NCI-H1930 (cell line): ENCODE measurements around the gene TMEM163.
A peak's percentile ranks its signal among the peaks of the same experiment; 100 is the strongest.
"Not testable (repeated sequence)": the region's sequence is repeated elsewhere in the genome, so short reads cannot be mapped to it uniquely, and the experiment has no call there.

Experiments used
- DNase-seq, 2 experiments: peaks; one replicate each; lab custom pipeline; 2025; lab: John Stamatoyannopoulos, UW

TMEM163 gene

GRCh38 chr2:134491022-134491421 is 227.8 kb downstream of the TMEM163 start:
- DNase-seq = no peak

GRCh38 chr2:134490559-134490958 is 228.2 kb downstream of the TMEM163 start:
- no peak for DNase-seq

GRCh38 chr2:134489732-134490384 is 228.9 kb downstream of the TMEM163 start:
- DNase-seq = no peak

GRCh38 chr2:134482766-134483340 is 235.9 kb downstream of the TMEM163 start:
- no peak for DNase-seq

GRCh38 chr2:134482131-134482723 is 236.6 kb downstream of the TMEM163 start:
- DNase-seq = no peak

- DNase-seq = no peak
Measured at GRCh38 chr2:134479696-134480330, 239.0 kb downstream of the TMEM163 start.

GRCh38 chr2:134476982-134477381 is 241.8 kb downstream of the TMEM163 start:
- not testable (repeated sequence) for DNase-seq

GRCh38 chr2:134470561-134471168 is 248.1 kb downstream of the TMEM163 start:
- no peak for DNase-seq

- no peak for DNase-seq
Measured at GRCh38 chr2:134469516-134470115, 249.2 kb downstream of the TMEM163 start.

- no peak for DNase-seq
Measured at GRCh38 chr2:134468776-134469175, 250.0 kb downstream of the TMEM163 start.

GRCh38 chr2:134468164-134468563 is 250.6 kb downstream of the TMEM163 start:
- no peak for DNase-seq

- DNase-seq = peak; percentile 13 to 40
Measured at GRCh38 chr2:134466141-134466540, 252.7 kb downstream of the TMEM163 start.

- DNase-seq = no peak
Measured at GRCh38 chr2:134465228-134466105, 253.3 kb downstream of the TMEM163 start.

GRCh38 chr2:134463699-134464022 is 255.1 kb downstream of the TMEM163 start:
- DNase-seq = no peak

- no peak for DNase-seq
Measured at GRCh38 chr2:134462791-134463698, 255.8 kb downstream of the TMEM163 start.

GRCh38 chr2:134462275-134462674 is 256.5 kb downstream of the TMEM163 start:
- DNase-seq = no peak

- no peak for DNase-seq
Measured at GRCh38 chr2:134461511-134461910, 257.3 kb downstream of the TMEM163 start.

- DNase-seq = peak; percentile 6 to 20
Measured at GRCh38 chr2:134460583-134460998, 258.2 kb downstream of the TMEM163 start.

GRCh38 chr2:134459706-134460406 is 258.9 kb downstream of the TMEM163 start:
- DNase-seq = no peak

GRCh38 chr2:134458950-134459349 is 259.9 kb downstream of the TMEM163 start:
- no peak for DNase-seq
